H1 (cell line): ENCODE measurements around the gene TMEM156. TPM values are rescaled to one million over a fixed set of nuclear protein-coding genes. Genes with fewer than 3 reads are reported as not detected.

Experiments used
- CTCF ChIA-PET: fragments of 300-600 bp; sonication (Branson Sonifier 250); formaldehyde crosslinking; loops from one replicate; lab custom pipeline; 2021; ENCODE audit not compliant: partially characterized antibody; lab: Charles Lee
- POLR2A ChIA-PET: fragments of 300-600 bp; sonication (Branson Sonifier 250); formaldehyde crosslinking; loops from one replicate; lab custom pipeline; 2021; ENCODE audit warnings: inconsistent platforms; ENCODE audit not compliant: partially characterized antibody; lab: Charles Lee
- DNase-seq, 2 experiments: peaks; one replicate each; pipeline versions ENCODE4 v3.0.0 to v3.0.0-alpha.2; 2010 to 2022; ENCODE audit warnings: low spot score in 2 of 2, low read depth in 1 of 2, mixed read lengths in 1 of 2
- FAIRE-seq: peaks from 2 replicates; lab custom pipeline; 2011; peaks lifted over from hg19 to GRCh38; lab: Jason Lieb, UNC
- H2AFZ ChIP-seq: 2 replicates; pipeline ENCODE4 v1.8.1; 2012; ENCODE audit warnings: low read length, inconsistent platforms
- H2AK5ac ChIP-seq: 2 replicates; pipeline ENCODE4 v1.6.1; 2013; ENCODE audit warnings: low read depth, low read length
- H2BK120ac ChIP-seq: replicated peaks from 2 replicates; pipeline ENCODE3; 2013; ENCODE audit warnings: low read depth, low read length, inconsistent platforms
- H2BK12ac ChIP-seq: 2 replicates; pipeline ENCODE4 v1.6.1; 2013; ENCODE audit warnings: low read depth, low read length
- H2BK15ac ChIP-seq: 2 replicates; pipeline ENCODE4 v1.6.1; 2013; ENCODE audit warnings: low read length
- H2BK20ac ChIP-seq: 2 replicates; pipeline ENCODE4 v1.6.1; 2013; ENCODE audit warnings: low read length
- H2BK5ac ChIP-seq: 2 replicates; pipeline ENCODE4 v1.6.1; 2013; ENCODE audit warnings: low read depth, low read length
- H3K14ac ChIP-seq: 2 replicates; pipeline ENCODE4 v1.6.1; 2013; ENCODE audit warnings: inconsistent platforms; ENCODE audit not compliant: insufficient read length
- H3K18ac ChIP-seq: 2 replicates; pipeline ENCODE4 v1.6.1; 2013; ENCODE audit warnings: low read length; ENCODE audit errors: extremely low read depth
- H3K23ac ChIP-seq: 2 replicates; pipeline ENCODE4 v1.6.1; 2013; ENCODE audit warnings: inconsistent platforms; ENCODE audit not compliant: insufficient read length
- H3K23me2 ChIP-seq: 2 replicates; pipeline ENCODE4 v1.6.1; 2013; ENCODE audit warnings: low read depth, low read length
- H3K27ac ChIP-seq: 2 replicates; pipeline ENCODE4 v1.6.1; 2011; ENCODE audit warnings: low read depth, low read length, inconsistent platforms
- H3K27me3 ChIP-seq, 4 experiments: replicated peaks in 1 of 4; 1 replicate in 1 of 4; 2 replicates in 3 of 4; pipeline versions ENCODE4 v1.6.1 to v1.8.1; 2011 to 2013; ENCODE audit warnings: low read length in 3 of 4, mild to moderate bottlenecking in 3 of 4, inconsistent platforms in 2 of 4, mixed read lengths in 2 of 4, moderate library complexity in 1 of 4; ENCODE audit not compliant: control insufficient read depth in 3 of 4, insufficient read depth in 3 of 4; ENCODE audit errors: extremely low read depth in 1 of 4
- H3K36me3 ChIP-seq, 4 experiments: 2 replicates each; pipeline versions ENCODE4 v1.6.1 to v1.8.1; 2011 to 2013; ENCODE audit warnings: mild to moderate bottlenecking in 4 of 4, low read length in 3 of 4, moderate library complexity in 2 of 4, control low read depth in 1 of 4, inconsistent platforms in 1 of 4; ENCODE audit not compliant: insufficient read depth in 4 of 4, control insufficient read depth in 2 of 4
- H3K4ac ChIP-seq: replicated peaks from 2 replicates; pipeline ENCODE3; 2013; ENCODE audit warnings: low read length, low read depth, mixed read lengths, inconsistent platforms; ENCODE audit not compliant: insufficient read length
- H3K4me1 ChIP-seq, 4 experiments: replicated peaks in 1 of 4; 1 replicate in 1 of 4; 2 replicates in 3 of 4; pipeline versions ENCODE4 v1.6.1 to v1.8.1; 2011 to 2013; ENCODE audit warnings: low read length in 3 of 4, inconsistent platforms in 2 of 4, mixed read lengths in 1 of 4; ENCODE audit not compliant: insufficient read depth in 4 of 4, control insufficient read depth in 3 of 4
- H3K4me2 ChIP-seq, 2 experiments: 2 replicates each; pipeline versions ENCODE4 v1.6.1 to v1.8.1; 2011 to 2013; ENCODE audit warnings: low read depth in 2 of 2, low read length in 2 of 2, control low read depth in 1 of 2, inconsistent platforms in 1 of 2, mild to moderate bottlenecking in 1 of 2; ENCODE audit not compliant: insufficient read depth in 1 of 2
- H3K4me3 ChIP-seq, 4 experiments: fragments of 200-600, 300-600 bp in 1 of 4; sonication (generic), shearing (Covaris generic), sonication (Bioruptor Twin) in 1 of 4; 2 replicates each; pipeline versions ENCODE4 v1.5.1 to v1.8.1; 2011 to 2016; ENCODE audit warnings: low read length in 4 of 4, low read depth in 3 of 4, control low read depth in 2 of 4, inconsistent platforms in 2 of 4, mild to moderate bottlenecking in 2 of 4, mixed read lengths in 1 of 4, moderate library complexity in 1 of 4; ENCODE audit not compliant: insufficient read depth in 2 of 4; ENCODE audit errors: extremely low read depth in 1 of 4
- H3K56ac ChIP-seq: replicated peaks from 2 replicates; pipeline ENCODE3; 2013; ENCODE audit warnings: low read depth, mild to moderate bottlenecking, mixed read lengths, low read length, inconsistent platforms; ENCODE audit not compliant: insufficient read length
- H3K79me1 ChIP-seq: 2 replicates; pipeline ENCODE4 v1.6.1; 2013; ENCODE audit warnings: low read depth, low read length, control low read depth
- H3K79me2 ChIP-seq, 2 experiments: 2 replicates each; pipeline versions ENCODE4 v1.6.1 to v1.8.1; 2012 to 2013; ENCODE audit warnings: low read length in 2 of 2, mild to moderate bottlenecking in 2 of 2, inconsistent platforms in 1 of 2; ENCODE audit not compliant: insufficient read depth in 2 of 2, control insufficient read depth in 1 of 2
- H3K9ac ChIP-seq, 4 experiments: replicated peaks in 1 of 4; 1 replicate in 1 of 4; 2 replicates in 3 of 4; pipeline versions ENCODE4 v1.6.1 to v1.8.1; 2011 to 2013; ENCODE audit warnings: low read depth in 3 of 4, low read length in 3 of 4, control low read depth in 2 of 4, mild to moderate bottlenecking in 2 of 4, moderate library complexity in 2 of 4, inconsistent platforms in 1 of 4; ENCODE audit errors: extremely low read depth in 1 of 4
- H3K9me3 ChIP-seq, 2 experiments: 2 replicates each; pipeline versions ENCODE4 v1.6.1 to v1.8.1; 2012 to 2013; ENCODE audit warnings: mild to moderate bottlenecking in 2 of 2, moderate library complexity in 2 of 2, control low read depth in 1 of 2, inconsistent platforms in 1 of 2, low read depth in 1 of 2, low read length in 1 of 2, mixed read lengths in 1 of 2; ENCODE audit not compliant: insufficient read depth in 2 of 2
- H4K20me1 ChIP-seq, 2 experiments: replicated peaks in 1 of 2; 2 replicates each; pipeline versions ENCODE3 to v1.8.1; 2011 to 2013; ENCODE audit warnings: inconsistent platforms in 2 of 2, low read length in 2 of 2, mild to moderate bottlenecking in 1 of 2; ENCODE audit not compliant: insufficient read depth in 2 of 2, control insufficient read depth in 1 of 2
- H4K5ac ChIP-seq: 2 replicates; pipeline ENCODE4 v1.6.1; 2013; ENCODE audit warnings: low read length, low read depth, mixed read lengths, inconsistent platforms; ENCODE audit not compliant: insufficient read length
- H4K8ac ChIP-seq: 2 replicates; pipeline ENCODE4 v1.8.0; 2013; ENCODE audit warnings: mild to moderate bottlenecking, moderate library complexity, low read length, inconsistent platforms; ENCODE audit not compliant: insufficient read depth; ENCODE audit errors: extremely low read depth
- H4K91ac ChIP-seq: replicated peaks from 2 replicates; pipeline ENCODE3; 2013; ENCODE audit warnings: low read length, mixed read lengths, inconsistent platforms; ENCODE audit not compliant: insufficient read length
- ASH2L ChIP-seq: fragments of 200-600, 300-600 bp; sonication (generic); IDR thresholded peaks from one replicate; pipeline ENCODE4 v1.7.1; 2017; ENCODE audit warnings: low read length
- BACH1 ChIP-seq: IDR thresholded peaks from 2 replicates; pipeline ENCODE4 v1.6.1; 2012; ENCODE audit warnings: low read length, improper control_type of control experiment
- CBX5 ChIP-seq: fragments of 300-800, 300-1000 bp; sonication (generic); IDR thresholded peaks from 2 replicates; pipeline ENCODE4 v1.7.1; 2016; ENCODE audit warnings: antibody characterized with exemption, low read length, low read depth
- CEBPB ChIP-seq: IDR thresholded peaks from 2 replicates; pipeline ENCODE4 v1.6.1; 2012; ENCODE audit warnings: low read depth, low read length
- EP300 ChIP-seq, 2 experiments: IDR thresholded peaks; 1 replicate in 1 of 2; 2 replicates in 1 of 2; pipeline ENCODE4 v1.6.1; 2011 to 2012; ENCODE audit warnings: low read depth in 2 of 2, low read length in 2 of 2, mild to moderate bottlenecking in 2 of 2, borderline replicate concordance in 1 of 2, inconsistent platforms in 1 of 2, moderate library complexity in 1 of 2
- HDAC6 ChIP-seq: IDR thresholded peaks from one replicate; pipeline ENCODE4 v1.7.1; 2012; ENCODE audit warnings: low read depth, mild to moderate bottlenecking, inconsistent platforms, low read length, moderate library complexity
- JUN ChIP-seq: IDR thresholded peaks from 2 replicates; pipeline ENCODE4 v1.6.1; 2011; ENCODE audit warnings: low read depth, mild to moderate bottlenecking, improper control_type of control experiment, low read length
- PHF8 ChIP-seq: fragments of 200-600 bp; sonication (generic); conservative IDR thresholded peaks from 2 replicates; pipeline ENCODE4 v1.7.1; 2012; ENCODE audit warnings: low read depth, mild to moderate bottlenecking, inconsistent platforms, low read length, moderate library complexity
- POLR2AphosphoS5 ChIP-seq: IDR thresholded peaks from 2 replicates; pipeline ENCODE4 v1.6.1; 2011; ENCODE audit warnings: low read depth, low read length
- POU5F1 ChIP-seq: IDR thresholded peaks from 2 replicates; pipeline ENCODE4 v1.6.1; 2011; ENCODE audit warnings: low read depth, mild to moderate bottlenecking, low read length, moderate library complexity
- TAF1 ChIP-seq: IDR thresholded peaks from 2 replicates; pipeline ENCODE4 v1.6.1; 2011; ENCODE audit warnings: mild to moderate bottlenecking, low read depth, low read length
- TAF7 ChIP-seq: optimal IDR thresholded peaks from 2 replicates; pipeline ENCODE3; 2011; ENCODE audit warnings: low read depth, mild to moderate bottlenecking, inconsistent platforms, low read length, moderate library complexity, borderline replicate concordance
- WGBS, 2 experiments: shearing (Covaris generic) in 1 of 2; methylation state at CpG; one replicate each; pipeline versions ENCODE4 v1.1.6 to v1.1.7; 2013 to 2015; ENCODE audit warnings: low lambda C conversion rate in 2 of 2, mixed read lengths in 2 of 2, inconsistent platforms in 1 of 2, low coverage in 1 of 2, missing lambda C conversion rate in 1 of 2; ENCODE audit not compliant: insufficient replicate concordance in 2 of 2, insufficient coverage in 1 of 2, insufficient read length in 1 of 2; ENCODE audit errors: extremely low coverage in 1 of 2, missing lambda C conversion rate in 1 of 2; 5-methylcytosine and 5-hydroxymethylcytosine counted together
- polyA plus RNA-seq, 7 experiments: library from polyadenylated mRNA; depleted of rRNA in 3 of 7; stranded (reverse) in 5 of 7; unstranded in 2 of 7; fragments of >200 nt in 5 of 7; fragments of 200-250 nt in 2 of 7; gene quantifications; 1 replicate in 5 of 7; 2 replicates in 1 of 7; 4 replicates in 1 of 7; pipeline versions ENCODE4 v1.2.1 to v1.2.3, GENCODE V29; 2011 to 2013; ENCODE audit warnings: missing spikeins in 2 of 7, mixed read lengths in 2 of 7
- total RNA-seq: library from RNA; stranded (reverse); fragmentation: NEBNext Ultra II Directional; extraction: Animal tissue kit (Norgen Biotek cat#: 25700); gene quantifications from 2 replicates; pipeline ENCODE4 v1.2.1, GENCODE V29; 2021
- TF ChIP-seq, protein P1 (sequence below): IDR thresholded peaks from 2 replicates; pipeline ENCODE4 v1.6.1; 2012; ENCODE audit warnings: inconsistent platforms

The TMEM156 gene
- total and polyA plus RNA-seq, 2 of the 8 experiments (the other 6 are each of a cell fraction or from before 2014, with no cell fraction given) = not detected

GRCh38 chr4:39025552-39026085, 6.6 kb downstream of the TMEM156 start:
- no peak for DNase-seq
- Histone ChIP-seq H4K91ac (no peak overlapping the region), H3K79me2 (no peaks in the 10 kb centered on the region), H4K20me1 (no peaks in the 10 kb centered on the region), H2BK20ac (no peak overlapping the region), H3K18ac (no peak overlapping the region), H2AFZ (no peak overlapping the region), H2BK5ac (no peak overlapping the region), H3K4me1 (no peaks in the 10 kb centered on the region), H3K14ac (no peak overlapping the region)
- FAIRE-seq = no peak
- TF ChIP-seq TAF1 (no peak), ASH2L (no peak), POU5F1 (no peak), CEBPB (no peak), TAF7 (no peak), PHF8 (no peak), POLR2AphosphoS5 (no peak), JUN (no peak), CBX5 (no peak), HDAC6 (no peak), BACH1 (no peak), EP300 (IDR thresholded peaks at IDR 0.05; ENCODE audit: borderline replicate concordance in 1 of 2, low read depth in 2 of 2, low read length in 2 of 2) (no peak)
- TF ChIP-seq, protein P1, sequence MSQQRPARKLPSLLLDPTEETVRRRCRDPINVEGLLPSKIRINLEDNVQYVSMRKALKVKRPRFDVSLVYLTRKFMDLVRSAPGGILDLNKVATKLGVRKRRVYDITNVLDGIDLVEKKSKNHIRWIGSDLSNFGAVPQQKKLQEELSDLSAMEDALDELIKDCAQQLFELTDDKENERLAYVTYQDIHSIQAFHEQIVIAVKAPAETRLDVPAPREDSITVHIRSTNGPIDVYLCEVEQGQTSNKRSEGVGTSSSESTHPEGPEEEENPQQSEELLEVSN = no peak
- TF ChIP-seq, all 59 proteins: peak for 0
- H3K23ac ChIP-seq = no peak overlapping the region
- WGBS, 2 experiments = 82% methylated on average over 4 of the region's 4 CpGs; no CpG with 5 or more reads in 1 of the 2 experiments
- no peaks in the 10 kb centered on the region for H3K9me3 ChIP-seq
- no peak overlapping the region for H3K56ac ChIP-seq
- ChIA-PET CTCF (no interaction called here), POLR2A (no interaction called here)
- H2AK5ac ChIP-seq = no peak overlapping the region
- H2BK12ac ChIP-seq = no peak overlapping the region
- no peak overlapping the region for H2BK15ac ChIP-seq
- no peak overlapping the region for H3K4me3 ChIP-seq
- H3K23me2 ChIP-seq = no peaks in the 10 kb centered on the region
- no peak overlapping the region for H2BK120ac ChIP-seq
- no peaks in the 10 kb centered on the region for H3K27me3 ChIP-seq
- no peak overlapping the region for H3K4me2 ChIP-seq
- H3K36me3 ChIP-seq = no peaks in the 10 kb centered on the region
- H3K27ac ChIP-seq = no peak overlapping the region
- no peak overlapping the region for H3K4ac ChIP-seq
- no peaks in the 10 kb centered on the region for H3K79me1 ChIP-seq
- no peak overlapping the region for H3K9ac ChIP-seq
- no peak overlapping the region for H4K5ac ChIP-seq
- H4K8ac ChIP-seq = no peak overlapping the region
